ENCODE measurements around the gene AFMID.

The AFMID gene

DNA sequence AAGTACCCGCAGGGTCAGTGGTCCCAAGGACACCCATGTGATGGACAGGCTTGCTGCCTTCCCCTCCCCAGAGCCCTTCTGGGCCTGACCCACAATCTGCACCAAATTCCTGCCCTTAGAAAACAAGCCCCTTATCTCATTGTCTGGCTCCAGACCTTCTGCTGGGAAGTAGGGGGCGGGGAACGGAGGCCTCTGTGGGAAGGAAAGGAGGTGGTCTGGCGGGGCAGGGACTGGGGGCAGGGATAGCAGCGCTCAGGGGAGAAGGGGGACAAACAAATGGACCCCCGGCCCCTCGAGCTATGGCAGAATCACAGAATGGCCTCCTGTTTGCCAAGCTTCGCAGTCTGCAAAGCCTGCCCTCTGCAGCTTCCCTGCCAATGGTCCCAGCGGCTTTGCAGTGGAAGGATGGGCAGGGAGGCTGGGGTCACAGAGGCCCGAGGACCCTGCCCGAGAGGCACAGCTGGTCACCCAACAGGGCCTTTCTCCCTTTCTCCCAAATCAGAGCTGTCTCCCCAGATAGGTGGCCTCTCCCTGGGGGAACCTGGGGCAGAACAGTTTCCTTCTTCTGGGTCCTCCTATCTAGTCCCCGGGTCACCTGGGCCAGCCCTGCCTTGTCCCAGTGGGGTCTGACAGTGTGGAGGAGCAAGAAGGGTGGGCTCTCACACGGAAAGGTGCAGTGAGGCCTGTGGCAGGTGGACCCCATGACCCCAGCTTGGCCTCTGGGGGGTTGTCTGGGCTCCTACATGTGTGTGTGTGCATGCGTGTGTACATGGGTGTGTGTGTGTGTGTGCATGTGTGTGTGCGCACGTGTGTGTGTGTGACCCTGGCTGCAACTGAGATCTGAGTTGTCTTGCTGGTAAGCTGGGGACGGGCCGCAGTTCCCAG lies 69.8 kb downstream of the AFMID start:
- DNase-seq: peak; percentile 22

Measured in femur (tissue), 1 donor.